Breast epithelium (tissue), 3 donors: ENCODE data around the gene TPX2.

ENCODE experiments used
- CTCF ChIP-seq, 3 donors: fragments of 450-650 bp; IDR thresholded peaks; one replicate each; pipeline ENCODE4 v1.5.1; 2016 to 2017; ENCODE audit warnings: antibody characterized with exemption in 3 of 3, mild to moderate bottlenecking in 3 of 3, moderate library complexity in 3 of 3
- POLR2A ChIP-seq: fragments of 450-650 bp; IDR thresholded peaks from one replicate; pipeline ENCODE4 v1.6.1; 2016; ENCODE audit warnings: antibody characterized with exemption, mild to moderate bottlenecking, moderate library complexity

GRCh38 chr20:31808481-31808880, 69.4 kb downstream of the TPX2 start:
- TF ChIP-seq POLR2A: no peak
- no peak for TF ChIP-seq CTCF (IDR thresholded peaks at IDR 0.05)
